WTC11 (cell line): ENCODE data around the gene SLC35F4.

Experiments
- ATF2 ChIP-seq: sonication (generic); formaldehyde crosslinking; IDR thresholded peaks from 2 replicates; pipeline ENCODE4 v1.8.1; 2022; ENCODE audit warnings: low read depth, missing genetic modification reagents, borderline replicate concordance
- ESRRA ChIP-seq: sonication (generic); formaldehyde crosslinking; IDR thresholded peaks from 2 replicates; pipeline ENCODE4 v1.8.1; 2022; ENCODE audit warnings: mild to moderate bottlenecking, missing genetic modification reagents, borderline replicate concordance
- GABPB1 ChIP-seq: sonication (generic); formaldehyde crosslinking; IDR thresholded peaks from 2 replicates; pipeline ENCODE4 v1.8.1; 2023; ENCODE audit warnings: mild to moderate bottlenecking, missing genetic modification reagents
- IRF2 ChIP-seq: sonication (generic); formaldehyde crosslinking; IDR thresholded peaks from 2 replicates; pipeline ENCODE4 v1.8.0; 2022; ENCODE audit warnings: low read depth, missing genetic modification reagents, borderline replicate concordance
- KAT7 ChIP-seq: sonication (generic); formaldehyde crosslinking; IDR thresholded peaks from 2 replicates; pipeline ENCODE4 v1.8.1; 2023; ENCODE audit warnings: missing genetic modification reagents, mild to moderate bottlenecking, borderline replicate concordance
- PRDM15 ChIP-seq: sonication (generic); formaldehyde crosslinking; IDR thresholded peaks from 2 replicates; pipeline ENCODE4 v1.8.0; 2022; ENCODE audit warnings: missing genetic modification reagents
- TCF7 ChIP-seq: sonication (generic); formaldehyde crosslinking; IDR thresholded peaks from 2 replicates; pipeline ENCODE4 v1.8.0; 2022; ENCODE audit warnings: mild to moderate bottlenecking, low read depth, missing genetic modification reagents, moderate library complexity
- TEAD4 ChIP-seq: sonication (generic); formaldehyde crosslinking; IDR thresholded peaks from 2 replicates; pipeline ENCODE4 v1.8.0; 2022; ENCODE audit warnings: mild to moderate bottlenecking, missing genetic modification reagents
- ZNF121 ChIP-seq: sonication (generic); formaldehyde crosslinking; IDR thresholded peaks from 2 replicates; pipeline ENCODE4 v1.8.0; 2023; ENCODE audit warnings: missing genetic modification reagents
- TF ChIP-seq, protein P1 (sequence below): fragments of 250-450 bp; sonication (Bioruptor Pico); conservative IDR thresholded peaks from 2 replicates; pipeline ENCODE4 v1.9.0; 2021; ENCODE audit warnings: mild to moderate bottlenecking
- TF ChIP-seq, protein P2 (sequence below): fragments of 200-600 bp; IDR thresholded peaks from 2 replicates; pipeline ENCODE4 v1.8.0; 2022; ENCODE audit warnings: antibody characterized with exemption

- TF ChIP-seq ATF2 (CRISPR knock-in tag) (no peak), KAT7 (CRISPR knock-in tag) (no peak), ZNF121 (no peak), PRDM15 (CRISPR knock-in tag) (no peak), TCF7 (CRISPR knock-in tag) (no peak), ESRRA (CRISPR knock-in tag) (no peak), TEAD4 (no peak), GABPB1 (no peak), IRF2 (CRISPR knock-in tag) (no peak)
- TF ChIP-seq, protein P1, sequence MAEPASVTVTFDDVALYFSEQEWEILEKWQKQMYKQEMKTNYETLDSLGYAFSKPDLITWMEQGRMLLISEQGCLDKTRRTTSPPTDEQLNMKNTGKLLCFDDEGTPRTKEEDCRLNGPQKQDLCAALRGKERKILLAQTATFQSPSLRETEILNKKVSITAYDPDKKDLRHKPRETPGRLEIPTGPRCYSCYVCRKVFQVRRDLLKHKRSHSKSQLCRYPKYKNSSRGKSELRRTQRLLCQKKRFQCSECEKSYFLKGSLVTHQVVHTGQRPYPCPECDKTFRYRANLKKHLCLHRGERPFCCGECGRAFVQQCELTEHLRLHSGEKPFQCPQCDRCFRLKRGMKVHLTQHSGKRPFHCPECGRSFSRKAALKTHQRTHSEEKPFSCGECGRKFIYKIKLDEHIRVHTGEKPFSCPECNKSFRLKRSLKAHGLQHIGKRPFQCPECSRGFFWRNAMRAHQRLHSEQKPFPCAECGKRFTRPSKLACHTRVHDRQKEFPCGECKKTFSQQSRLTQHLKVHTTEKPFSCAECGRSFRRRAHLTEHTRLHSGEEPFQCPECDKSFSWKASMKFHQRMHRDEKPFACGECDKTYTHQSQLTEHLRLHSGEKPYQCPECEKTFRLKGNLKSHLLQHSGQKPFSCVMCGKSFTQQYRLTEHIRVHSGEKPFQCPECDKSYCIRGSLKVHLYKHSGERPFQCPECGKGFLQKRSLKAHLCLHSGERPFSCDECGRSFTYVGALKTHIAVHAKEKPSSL (CRISPR knock-in tag), result no peak
- TF ChIP-seq, protein P2, sequence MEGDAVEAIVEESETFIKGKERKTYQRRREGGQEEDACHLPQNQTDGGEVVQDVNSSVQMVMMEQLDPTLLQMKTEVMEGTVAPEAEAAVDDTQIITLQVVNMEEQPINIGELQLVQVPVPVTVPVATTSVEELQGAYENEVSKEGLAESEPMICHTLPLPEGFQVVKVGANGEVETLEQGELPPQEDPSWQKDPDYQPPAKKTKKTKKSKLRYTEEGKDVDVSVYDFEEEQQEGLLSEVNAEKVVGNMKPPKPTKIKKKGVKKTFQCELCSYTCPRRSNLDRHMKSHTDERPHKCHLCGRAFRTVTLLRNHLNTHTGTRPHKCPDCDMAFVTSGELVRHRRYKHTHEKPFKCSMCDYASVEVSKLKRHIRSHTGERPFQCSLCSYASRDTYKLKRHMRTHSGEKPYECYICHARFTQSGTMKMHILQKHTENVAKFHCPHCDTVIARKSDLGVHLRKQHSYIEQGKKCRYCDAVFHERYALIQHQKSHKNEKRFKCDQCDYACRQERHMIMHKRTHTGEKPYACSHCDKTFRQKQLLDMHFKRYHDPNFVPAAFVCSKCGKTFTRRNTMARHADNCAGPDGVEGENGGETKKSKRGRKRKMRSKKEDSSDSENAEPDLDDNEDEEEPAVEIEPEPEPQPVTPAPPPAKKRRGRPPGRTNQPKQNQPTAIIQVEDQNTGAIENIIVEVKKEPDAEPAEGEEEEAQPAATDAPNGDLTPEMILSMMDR, result no peak
Observed at GRCh38 chr14:57848353-57848752, 17.5 kb downstream of the SLC35F4 start.
